SH-SY5Y (cell line): Measurements from ENCODE around the gene GABBR1.

Experiments
- GATA2 ChIP-seq: IDR thresholded peaks from 2 replicates; pipeline ENCODE4 v1.6.1; 2011; ENCODE audit warnings: mild to moderate bottlenecking, low read depth, low read length
- GATA3 ChIP-seq: IDR thresholded peaks from 2 replicates; pipeline ENCODE4 v1.6.1; 2011; ENCODE audit warnings: low read depth, mild to moderate bottlenecking, low read length, moderate library complexity

GRCh38 chr6:29631860-29632731, 887 bp downstream of the GABBR1 start:
- no peak for TF ChIP-seq GATA3
- no peak for TF ChIP-seq GATA2
